ENCODE measurements around the gene CHERP. TPM values are rescaled to one million over a fixed set of nuclear protein-coding genes. Genes with fewer than 3 reads are reported as not detected.

CHERP gene
- total and polyA plus RNA-seq, 4 experiments from 2014 or later, result 5.3 to 73.5 (median 48.7) TPM

DNA sequence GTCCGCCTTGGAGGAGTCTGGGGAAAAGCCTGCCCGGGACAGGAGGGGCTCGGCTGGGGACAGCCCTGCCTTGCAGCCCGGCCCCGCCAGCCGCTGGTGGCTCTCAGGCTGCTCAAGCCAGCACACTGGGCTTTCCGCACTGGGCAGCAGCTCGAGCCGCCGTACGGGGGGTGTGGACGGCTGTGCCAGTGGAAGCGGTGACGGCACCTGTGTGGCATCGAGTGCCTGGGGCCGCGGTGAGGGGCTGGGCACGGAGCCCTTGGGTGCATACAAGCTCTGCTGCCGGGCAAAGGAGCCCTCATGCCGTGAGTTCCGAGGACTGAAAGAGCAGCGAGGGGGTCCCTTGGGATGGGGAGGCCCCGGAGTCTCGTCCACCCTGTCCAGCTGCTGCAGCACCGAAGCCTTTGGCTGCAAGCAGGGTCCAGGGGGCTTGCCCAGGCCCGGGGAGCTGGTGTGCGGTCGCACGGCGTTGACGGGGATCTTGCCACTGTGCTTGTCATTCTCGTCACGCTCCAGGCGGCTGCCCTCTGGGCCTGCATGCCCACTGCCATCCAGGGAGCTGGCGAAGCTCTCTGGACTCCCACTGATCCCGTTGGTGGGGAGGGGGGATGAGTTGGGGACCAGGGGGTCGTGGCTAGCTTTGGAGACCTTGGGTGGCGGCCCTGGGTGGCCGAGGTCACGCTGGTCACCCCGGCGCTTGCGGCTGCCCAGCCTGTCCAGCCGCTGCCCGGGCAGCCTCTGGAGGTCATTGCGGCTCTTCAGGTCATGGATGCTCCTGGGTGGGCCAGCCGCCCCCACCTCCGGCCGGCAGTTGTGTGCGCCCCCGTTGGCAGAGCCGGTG lies 34.7 kb upstream of the CHERP start:
- Mint-ChIP-seq H3K9me3 (peaks cover 0 to 3% (median 0%) of the 10 kb centered on the region in 8 donors), H3K4me1 (peaks cover 34 to 63% (median 50%) of the 10 kb centered on the region in 4 donors), H3K27ac (peak overlapping the region in 2 of 7 donors; percentile 33 to 77), H3K27me3 (no peaks in the 10 kb centered on the region), H3K36me3 (peaks cover 22 to 52% of the 10 kb centered on the region in 2 donors), H3K4me3 (no peak overlapping the region)
- Histone ChIP-seq H3K4me1 (ENCODE audit: insufficient read depth, low read length) (peaks cover 41% of the 10 kb centered on the region), H3K27me3 (ENCODE audit: insufficient read depth, low read length) (no peaks in the 10 kb centered on the region), H3K9me3 (ENCODE audit: control insufficient read depth in 1 of 2, low read length in 2 of 2) (no peaks in the 10 kb centered on the region), H3K4me3 (ENCODE audit: low read length in 2 of 2) (no peak overlapping the region), H3K27ac (ENCODE audit: low read depth, low read length) (no peak overlapping the region), H3K36me3 (ENCODE audit: insufficient read depth, low read length) (peaks cover 29% of the 10 kb centered on the region)
- ChIA-PET CTCF (ENCODE audit: partially characterized antibody) (interaction anchor here (1.1 kb wide), 1 partner anchor 11 kb away, joined by 3 read pairs; no protein-coding TSS in a partner anchor), POLR2A (ENCODE audit: partially characterized antibody) (interaction anchor here (0.5 to 3.0 kb wide), 4 partner anchors 11 to 249 kb away, joined by 3 to 11 read pairs (median 4); partner anchors contain the start of gene MED26)
- DNase-seq, result no peak
- intact Hi-C loops (cut with micrococcal nuclease), result no loop called here

DNA sequence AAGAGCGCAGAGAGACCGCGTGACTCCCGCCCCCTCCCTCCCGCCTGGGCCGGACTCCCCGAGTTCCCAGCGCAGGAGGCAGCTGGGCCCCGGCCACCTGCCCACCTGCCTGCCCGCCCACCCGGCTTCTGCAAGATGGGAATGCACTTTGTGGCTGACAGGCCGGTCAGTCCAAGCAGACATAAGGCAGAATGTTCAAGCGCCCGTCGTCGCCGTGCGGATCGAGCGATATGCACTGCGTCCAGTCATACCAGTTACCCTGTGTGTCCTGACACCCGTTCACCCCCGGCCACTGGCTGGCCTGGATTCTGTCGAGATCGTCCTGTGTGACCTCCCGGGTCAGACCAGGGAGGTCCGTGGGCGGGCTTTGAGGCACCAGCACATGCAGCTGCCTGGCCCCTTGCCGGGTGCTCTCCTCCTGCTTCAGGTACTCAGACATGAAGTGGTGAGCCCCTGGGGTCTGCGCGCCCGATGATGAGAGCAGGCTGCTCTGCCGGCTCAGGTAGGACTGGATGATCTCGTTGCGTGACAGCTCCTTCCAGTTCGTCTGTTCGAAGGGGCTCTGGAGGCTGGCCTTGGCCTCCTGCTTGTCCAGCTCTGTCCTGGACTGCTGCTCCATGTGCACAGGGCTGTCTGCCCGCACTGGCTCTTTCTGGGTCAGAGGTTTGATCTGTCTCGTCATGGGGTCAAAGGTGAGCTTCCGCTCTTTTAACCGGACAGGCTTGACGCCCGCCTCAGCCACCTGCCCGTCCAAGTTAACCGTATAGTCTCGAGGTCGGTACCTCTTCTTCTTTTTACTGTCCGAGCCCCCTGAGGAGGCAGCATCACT lies 33.8 kb upstream of the CHERP start:
- Histone ChIP-seq H3K27ac (ENCODE audit: low read depth, low read length) (no peak overlapping the region), H3K36me3 (ENCODE audit: insufficient read depth, low read length) (peaks cover 25% of the 10 kb centered on the region), H3K9me3 (ENCODE audit: control insufficient read depth in 1 of 2, low read length in 2 of 2) (no peaks in the 10 kb centered on the region), H3K27me3 (ENCODE audit: insufficient read depth, low read length) (no peaks in the 10 kb centered on the region), H3K4me3 (ENCODE audit: low read length in 2 of 2) (no peak overlapping the region), H3K4me1 (ENCODE audit: insufficient read depth, low read length) (peaks cover 40% of the 10 kb centered on the region)
- H3K27me3 Mint-ChIP-seq, result no peaks in the 10 kb centered on the region
- H3K4me3 Mint-ChIP-seq, result no peak overlapping the region
- intact Hi-C loops (cut with micrococcal nuclease), result no loop called here
- H3K27ac Mint-ChIP-seq, result peak overlapping the region in 3 of 7 donors; percentile 33 to 98 (median 77)
- H3K4me1 Mint-ChIP-seq, result peaks cover 38 to 65% (median 53%) of the 10 kb centered on the region in 4 donors
- peaks cover 22 to 52% of the 10 kb centered on the region in 2 donors for H3K36me3 Mint-ChIP-seq
- ChIA-PET CTCF (ENCODE audit: partially characterized antibody) (no interaction called here), POLR2A (ENCODE audit: partially characterized antibody) (interaction anchor here (0.5 to 3.0 kb wide), 4 partner anchors 10 to 248 kb away, joined by 3 to 11 read pairs (median 3); no protein-coding TSS in a partner anchor)
- H3K9me3 Mint-ChIP-seq, result peaks cover 0 to 3% (median 0%) of the 10 kb centered on the region in 8 donors
- no peak for DNase-seq

DNA sequence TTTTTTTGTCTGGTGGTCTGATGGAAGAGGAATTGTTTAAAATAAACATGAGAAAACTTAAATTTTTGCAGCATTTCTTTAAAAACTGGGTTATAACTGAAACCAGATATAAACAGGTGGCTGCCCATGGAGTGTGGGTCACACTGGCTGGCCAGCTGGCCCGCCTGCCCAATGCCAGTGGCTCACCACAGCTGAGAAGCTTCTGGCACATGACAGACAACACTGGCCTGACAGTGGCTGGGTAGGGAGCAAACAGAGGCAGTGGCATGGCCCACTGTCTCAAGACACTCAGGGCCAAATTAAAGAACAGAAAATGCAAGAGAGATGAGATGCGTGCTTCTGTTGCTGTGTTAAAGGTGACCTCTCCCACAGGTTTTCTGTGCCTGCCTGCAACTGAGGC lies 33.0 kb upstream of the CHERP start:
- Histone ChIP-seq H3K9me3 (ENCODE audit: control insufficient read depth in 1 of 2, low read length in 2 of 2) (no peaks in the 10 kb centered on the region), H3K4me1 (ENCODE audit: insufficient read depth, low read length) (peaks cover 45% of the 10 kb centered on the region), H3K27me3 (ENCODE audit: insufficient read depth, low read length) (no peaks in the 10 kb centered on the region), H3K4me3 (ENCODE audit: low read length in 2 of 2) (no peak overlapping the region), H3K36me3 (ENCODE audit: insufficient read depth, low read length) (peaks cover 25% of the 10 kb centered on the region), H3K27ac (ENCODE audit: low read depth, low read length) (no peak overlapping the region)
- peak overlapping the region in 3 of 8 donors; percentile 17 to 54 (median 25) for H3K4me3 Mint-ChIP-seq
- H3K4me1 Mint-ChIP-seq, result peaks cover 37 to 70% (median 55%) of the 10 kb centered on the region in 4 donors
- H3K36me3 Mint-ChIP-seq, result peaks cover 22 to 52% of the 10 kb centered on the region in 2 donors
- no peak for DNase-seq
- CTCF ChIA-PET (ENCODE audit: partially characterized antibody), result no interaction called here
- intact Hi-C loops (cut with micrococcal nuclease), result no loop called here
- no peaks in the 10 kb centered on the region for H3K27me3 Mint-ChIP-seq
- peak overlapping the region in 6 of 7 donors; percentile 16 to 98 (median 42) for H3K27ac Mint-ChIP-seq
- POLR2A ChIA-PET (ENCODE audit: partially characterized antibody), result interaction anchor here (1.0 to 5.0 kb wide), 2 partner anchors 9 to 11 kb away, joined by 3 to 109 read pairs; no protein-coding TSS in a partner anchor
- peaks cover 0 to 3% (median 0%) of the 10 kb centered on the region in 8 donors for H3K9me3 Mint-ChIP-seq

DNA sequence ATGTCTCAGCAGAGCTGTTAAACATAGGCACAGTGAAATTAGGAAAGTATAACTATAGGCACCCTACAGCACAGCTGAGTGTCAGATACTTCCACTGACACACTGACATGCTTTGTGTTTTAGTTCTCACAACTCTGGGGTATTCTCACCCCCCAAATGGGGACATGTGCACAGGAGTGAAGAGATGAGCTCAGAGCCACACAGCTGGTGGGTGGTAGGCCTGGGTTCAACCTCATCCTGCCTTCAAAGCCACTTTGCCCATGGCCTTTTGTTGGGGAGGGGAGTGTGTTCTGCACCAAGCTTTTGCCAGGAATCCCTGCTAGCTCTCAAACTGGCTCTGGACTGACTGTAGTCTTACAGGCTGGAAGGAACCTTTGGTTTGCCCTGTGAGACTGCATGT lies 31.7 kb upstream of the CHERP start:
- Mint-ChIP-seq H3K9me3 (no peaks in the 10 kb centered on the region), H3K27me3 (no peaks in the 10 kb centered on the region), H3K27ac (peak overlapping the region; percentile 66 to 100 (median 99)), H3K36me3 (peaks cover 18 to 48% of the 10 kb centered on the region in 2 donors), H3K4me1 (peaks cover 34 to 69% (median 54%) of the 10 kb centered on the region in 4 donors), H3K4me3 (peak overlapping the region; percentile 96 to 100 (median 99))
- H3K4me1 ChIP-seq (ENCODE audit: insufficient read depth, low read length), result peaks cover 48% of the 10 kb centered on the region
- no peaks in the 10 kb centered on the region for H3K27me3 ChIP-seq (ENCODE audit: insufficient read depth, low read length)
- CTCF ChIA-PET (ENCODE audit: partially characterized antibody), result interaction anchor here (0.7 to 2.1 kb wide), 3 partner anchors 10 to 19 kb away, joined by 3 to 8 read pairs (median 8); no protein-coding TSS in a partner anchor
- POLR2A ChIA-PET (ENCODE audit: partially characterized antibody), result interaction anchor here (1.1 to 5.0 kb wide), 7 partner anchors 8 to 86 kb away, joined by 3 to 109 read pairs (median 5); partner anchors contain the start of genes MED26 and SMIM7
- H3K36me3 ChIP-seq (ENCODE audit: insufficient read depth, low read length), result peaks cover 16% of the 10 kb centered on the region
- H3K27ac ChIP-seq (ENCODE audit: low read depth, low read length), result peak overlapping the region; percentile 91
- H3K4me3 ChIP-seq (ENCODE audit: low read length in 2 of 2), result peak overlapping the region; percentile 95 to 98
- no peaks in the 10 kb centered on the region for H3K9me3 ChIP-seq (ENCODE audit: control insufficient read depth in 1 of 2, low read length in 2 of 2)
- DNase-seq, result no peak
- intact Hi-C loops (cut with micrococcal nuclease), result no loop called here

DNA sequence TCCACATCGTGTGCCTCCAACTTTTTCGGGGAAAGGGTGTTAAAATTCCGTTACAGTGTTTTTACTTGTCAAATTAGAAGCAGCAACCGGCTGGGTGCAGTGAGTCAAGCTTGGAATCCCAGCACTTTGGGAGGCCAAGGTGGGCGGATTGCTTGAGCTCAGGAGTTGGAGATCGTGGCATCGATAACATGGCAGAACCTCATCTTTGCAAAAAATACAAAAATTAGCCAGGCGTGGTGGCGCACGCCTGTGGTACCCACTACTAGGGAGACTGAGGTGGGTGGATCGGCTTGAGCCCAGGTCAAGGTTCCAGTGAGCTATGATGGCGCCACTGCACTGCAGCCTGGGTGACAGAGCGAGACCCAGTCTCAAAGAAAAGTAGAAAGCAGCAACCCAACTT lies 31.1 kb upstream of the CHERP start:
- peak overlapping the region; percentile 96 to 100 (median 99) for H3K4me3 Mint-ChIP-seq
- no peak for DNase-seq
- peak overlapping the region; percentile 95 to 98 for H3K4me3 ChIP-seq (ENCODE audit: low read length in 2 of 2)
- no peaks in the 10 kb centered on the region for H3K9me3 Mint-ChIP-seq
- peaks cover 14 to 44% of the 10 kb centered on the region in 2 donors for H3K36me3 Mint-ChIP-seq
- peak overlapping the region; percentile 98 to 100 (median 99) for H3K27ac Mint-ChIP-seq
- no peaks in the 10 kb centered on the region for H3K27me3 ChIP-seq (ENCODE audit: insufficient read depth, low read length)
- no peaks in the 10 kb centered on the region for H3K27me3 Mint-ChIP-seq
- peaks cover 48% of the 10 kb centered on the region for H3K4me1 ChIP-seq (ENCODE audit: insufficient read depth, low read length)
- H3K36me3 ChIP-seq (ENCODE audit: insufficient read depth, low read length), result peaks cover 12% of the 10 kb centered on the region
- ChIA-PET CTCF (ENCODE audit: partially characterized antibody) (interaction anchor here (0.7 to 2.1 kb wide), 3 partner anchors 11 to 20 kb away, joined by 3 to 8 read pairs (median 8); no protein-coding TSS in a partner anchor), POLR2A (ENCODE audit: partially characterized antibody) (interaction anchor here (1.0 to 5.0 kb wide), 10 partner anchors 13 to 87 kb away, joined by 3 to 109 read pairs (median 8); partner anchors contain the start of genes MED26, SMIM7 and TMEM38A)
- peaks cover 33 to 71% (median 53%) of the 10 kb centered on the region in 4 donors for H3K4me1 Mint-ChIP-seq
- intact Hi-C loops (cut with micrococcal nuclease), result no loop called here
- no peaks in the 10 kb centered on the region for H3K9me3 ChIP-seq (ENCODE audit: control insufficient read depth in 1 of 2, low read length in 2 of 2)
- H3K27ac ChIP-seq (ENCODE audit: low read depth, low read length), result peak overlapping the region; percentile 91

DNA sequence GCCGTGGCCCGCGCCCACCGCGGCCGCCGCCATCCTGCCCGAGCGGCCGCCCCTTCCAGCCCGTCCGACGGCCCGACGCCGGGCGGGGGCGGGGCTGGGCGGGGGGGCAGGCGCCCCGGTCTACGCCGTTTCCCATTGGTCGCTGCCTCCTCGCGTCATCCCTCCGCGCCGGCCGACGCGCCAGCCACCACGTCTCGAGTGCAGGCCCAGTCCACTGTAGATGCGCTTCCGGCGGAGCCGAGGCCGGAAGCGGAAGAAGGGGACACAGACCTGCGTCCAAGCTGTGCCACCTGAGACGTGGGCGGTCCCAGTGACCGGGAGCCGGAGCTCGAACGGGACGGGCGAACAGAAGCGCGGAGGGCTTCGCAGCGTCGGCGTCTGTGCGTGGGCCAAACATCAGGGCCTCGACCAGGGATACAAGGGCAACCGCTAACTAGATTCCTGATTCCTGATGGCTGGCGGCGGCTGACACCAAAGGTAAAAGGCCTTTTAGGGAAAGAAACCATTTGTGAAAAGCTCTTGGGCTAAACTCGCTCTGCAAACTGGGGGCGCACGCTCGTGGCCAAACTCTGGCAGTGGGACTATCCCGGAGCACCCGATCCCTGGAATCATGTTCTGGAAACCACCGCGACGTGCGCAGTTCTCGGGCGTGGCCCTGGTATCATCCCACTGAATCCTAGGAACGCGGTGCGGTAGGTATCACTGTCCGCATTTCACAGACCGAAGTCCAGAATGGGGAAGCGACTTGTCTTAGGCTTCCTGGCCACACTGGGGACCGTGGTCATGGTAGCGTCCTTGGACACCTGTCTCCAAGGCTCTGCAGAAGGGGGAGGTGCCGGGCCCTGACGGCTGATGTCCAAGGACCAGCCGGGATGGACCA lies 30.3 kb upstream of the CHERP start, which contains the start of gene SLC35E1:
Gene SLC35E1, minus strand, starts transcription at position 84 of the 880 bp plus-strand sequence. Its CDS starts 51 bp downstream, at position 33.
- intact Hi-C loops (cut with micrococcal nuclease), result loop anchor here (1.0 kb wide), 3 partner anchors 12 to 56 kb away; partner anchors contain the start of genes CHERP and MED26
- Histone ChIP-seq H3K9me3 (ENCODE audit: control insufficient read depth in 1 of 2, low read length in 2 of 2) (no peaks in the 10 kb centered on the region), H3K27me3 (ENCODE audit: insufficient read depth, low read length) (no peaks in the 10 kb centered on the region), H3K4me3 (ENCODE audit: low read length in 2 of 2) (peak within 1 kb of the TSS; percentile 95 to 98), H3K36me3 (ENCODE audit: insufficient read depth, low read length) (peaks cover 11% of the 10 kb centered on the region), H3K4me1 (ENCODE audit: insufficient read depth, low read length) (peaks cover 54% of the 10 kb centered on the region), H3K27ac (ENCODE audit: low read depth, low read length) (peak within 1 kb of the TSS; percentile 91)
- peak within 1 kb of the TSS; percentile 96 to 100 (median 99) for H3K4me3 Mint-ChIP-seq
- H3K36me3 Mint-ChIP-seq, result peaks cover 12 to 40% of the 10 kb centered on the region in 2 donors
- no peaks in the 10 kb centered on the region for H3K27me3 Mint-ChIP-seq
- ChIA-PET CTCF (ENCODE audit: partially characterized antibody) (interaction anchor here (2.1 kb wide), 1 partner anchor 15 kb away, joined by 8 read pairs; no protein-coding TSS in a partner anchor), POLR2A (ENCODE audit: partially characterized antibody) (interaction anchor here (0.8 to 5.0 kb wide), 8 partner anchors 14 to 88 kb away, joined by 3 to 109 read pairs (median 8); partner anchors contain the start of genes C19orf44, CALR3, MED26 and SMIM7)
- H3K4me1 Mint-ChIP-seq, result peaks cover 33 to 76% (median 57%) of the 10 kb centered on the region in 4 donors
- H3K27ac Mint-ChIP-seq, result peak within 1 kb of the TSS; percentile 98 to 100 (median 99)
- peak; percentile 89 to 91 (median 91) for DNase-seq
- H3K9me3 Mint-ChIP-seq, result no peaks in the 10 kb centered on the region
